Measurements from ENCODE around the gene SOCS6.

SOCS6 gene

GRCh38 chr18:70289351-70290312 lies 787 bp downstream of the SOCS6 start:
- peak; percentile 71 for DNase-seq (ENCODE audit: low spot score)

GRCh38 chr18:70290482-70291294 lies 1.8 kb downstream of the SOCS6 start:
- DNase-seq (ENCODE audit: low spot score), result no peak

GRCh38 chr18:70291295-70291574 lies 2.4 kb downstream of the SOCS6 start:
- no peak for DNase-seq (ENCODE audit: low spot score)

GRCh38 chr18:70292628-70293027 lies 3.8 kb downstream of the SOCS6 start:
- no peak for DNase-seq (ENCODE audit: low spot score)

- DNase-seq (ENCODE audit: low spot score), result no peak
Observed at GRCh38 chr18:70293166-70293565, 4.3 kb downstream of the SOCS6 start.

GRCh38 chr18:70294471-70295191 lies 5.8 kb downstream of the SOCS6 start:
- DNase-seq (ENCODE audit: low spot score), result no peak

GRCh38 chr18:70295192-70296188 lies 6.6 kb downstream of the SOCS6 start:
- peak; percentile 20 for DNase-seq (ENCODE audit: low spot score)

GRCh38 chr18:70296289-70296688 lies 7.4 kb downstream of the SOCS6 start:
- DNase-seq (ENCODE audit: low spot score), result no peak

- DNase-seq (ENCODE audit: low spot score), result no peak
Observed at GRCh38 chr18:70296781-70297180, 7.9 kb downstream of the SOCS6 start.

GRCh38 chr18:70299393-70299792 lies 10.5 kb downstream of the SOCS6 start:
- no peak for DNase-seq (ENCODE audit: low spot score)

GRCh38 chr18:70301667-70302066 lies 12.8 kb downstream of the SOCS6 start:
- no peak for DNase-seq (ENCODE audit: low spot score)

- no peak for DNase-seq (ENCODE audit: low spot score)
Observed at GRCh38 chr18:70308555-70309294, 19.9 kb downstream of the SOCS6 start.

GRCh38 chr18:70310560-70311320 lies 21.9 kb downstream of the SOCS6 start:
- DNase-seq (ENCODE audit: low spot score), result no peak

- no peak for DNase-seq (ENCODE audit: low spot score)
Observed at GRCh38 chr18:70311726-70312125, 22.9 kb downstream of the SOCS6 start.

- DNase-seq (ENCODE audit: low spot score), result no peak
Observed at GRCh38 chr18:70313640-70314039, 24.8 kb downstream of the SOCS6 start.

- DNase-seq (ENCODE audit: low spot score), result no peak
Observed at GRCh38 chr18:70314151-70314782, 25.4 kb downstream of the SOCS6 start.

GRCh38 chr18:70319187-70319586 lies 30.3 kb downstream of the SOCS6 start:
- DNase-seq (ENCODE audit: low spot score), result no peak

- DNase-seq (ENCODE audit: low spot score), result no peak
Observed at GRCh38 chr18:70321616-70322015, 32.8 kb downstream of the SOCS6 start.

GRCh38 chr18:70322385-70322784 lies 33.5 kb downstream of the SOCS6 start:
- no peak for DNase-seq (ENCODE audit: low spot score)
